Type B pancreatic cell (in vitro differentiated cells): ENCODE measurements around the gene CLN5. TPM values are rescaled to one million over a fixed set of nuclear protein-coding genes. Genes with fewer than 3 reads are reported as not detected.
A peak's percentile ranks its signal among the peaks of the same experiment; 100 is the strongest.

ENCODE experiments used
- DNase-seq: peaks from one replicate; pipeline ENCODE4 v3.0.0; 2021; ENCODE audit warnings: mixed read lengths; ENCODE audit not compliant: unreplicated experiment; ENCODE audit errors: extremely low spot score
- H3K27ac Mint-ChIP-seq: 2 replicates; pipeline ENCODE4 v1.8.0; 2021; ENCODE audit warnings: mild to moderate bottlenecking, mixed read lengths
- H3K27me3 Mint-ChIP-seq: 2 replicates; pipeline ENCODE4 v1.8.0; 2021; ENCODE audit warnings: mixed read lengths
- H3K36me3 Mint-ChIP-seq: 2 replicates; pipeline ENCODE4 v1.8.0; 2021; ENCODE audit warnings: mixed read lengths
- H3K4me1 Mint-ChIP-seq: one replicate; pipeline ENCODE4 v1.8.0; 2021; ENCODE audit warnings: mixed read lengths; ENCODE audit not compliant: unreplicated experiment
- H3K4me3 Mint-ChIP-seq: 2 replicates; pipeline ENCODE4 v1.8.0; 2021; ENCODE audit warnings: mild to moderate bottlenecking, mixed read lengths
- H3K9me3 Mint-ChIP-seq: 2 replicates; pipeline ENCODE4 v1.8.0; 2021; ENCODE audit warnings: mixed read lengths
- CTCF ChIP-seq: fragments of 200-600 bp; sonication (generic); conservative IDR thresholded peaks from 2 replicates; pipeline ENCODE4 v1.5.0; 2021; ENCODE audit warnings: antibody characterized with exemption, mild to moderate bottlenecking
- total RNA-seq: library from RNA; stranded (reverse); gene quantifications from 2 replicates; pipeline ENCODE4 v1.2.1, GENCODE V29; 2021; ENCODE audit warnings: low replicate concordance

Gene CLN5
- total RNA-seq, 1 donor from 2014 or later, result 25.6 TPM

- peaks cover 9% of the 10 kb centered on the region for H3K27me3 Mint-ChIP-seq
- no peak for TF ChIP-seq CTCF
These were observed 19.7 kb upstream of the CLN5 start for GRCh38 chr13:76971851-76972829.

GRCh38 chr13:76973920-76974617 is 17.8 kb upstream of the CLN5 start:
- H3K4me3 Mint-ChIP-seq, result no peak overlapping the region
- no peaks in the 10 kb centered on the region for H3K36me3 Mint-ChIP-seq
- TF ChIP-seq CTCF, result no peak
- H3K9me3 Mint-ChIP-seq, result peaks cover 5% of the 10 kb centered on the region
- no peak for DNase-seq
- H3K27me3 Mint-ChIP-seq, result peaks cover 12% of the 10 kb centered on the region
- no peak overlapping the region for H3K27ac Mint-ChIP-seq
- H3K4me1 Mint-ChIP-seq, result peaks cover 38% of the 10 kb centered on the region

More at GRCh38 chr13:76971851-76972829, 19.7 kb upstream of the CLN5 start:
- Mint-ChIP-seq H3K27ac (peak overlapping the region; percentile 26), H3K4me3 (no peak overlapping the region), H3K36me3 (no peaks in the 10 kb centered on the region), H3K4me1 (peaks cover 34% of the 10 kb centered on the region), H3K9me3 (peaks cover 5% of the 10 kb centered on the region)
- no peak for DNase-seq

- Mint-ChIP-seq H3K27me3 (peaks cover 13% of the 10 kb centered on the region), H3K36me3 (no peaks in the 10 kb centered on the region), H3K9me3 (peaks cover 5% of the 10 kb centered on the region), H3K27ac (no peak overlapping the region), H3K4me3 (no peak overlapping the region), H3K4me1 (peaks cover 39% of the 10 kb centered on the region)
- DNase-seq, result no peak
- TF ChIP-seq CTCF, result no peak
These were observed 17.3 kb upstream of the CLN5 start for GRCh38 chr13:76974618-76974975.

- peak; percentile 19 for TF ChIP-seq CTCF
- peaks cover 39% of the 10 kb centered on the region for H3K4me1 Mint-ChIP-seq
- DNase-seq, result no peak
- H3K9me3 Mint-ChIP-seq, result peaks cover 5% of the 10 kb centered on the region
- H3K4me3 Mint-ChIP-seq, result no peak overlapping the region
- H3K27ac Mint-ChIP-seq, result peak overlapping the region; percentile 76
- H3K36me3 Mint-ChIP-seq, result no peaks in the 10 kb centered on the region
- peaks cover 16% of the 10 kb centered on the region for H3K27me3 Mint-ChIP-seq
These were observed 16.0 kb upstream of the CLN5 start for GRCh38 chr13:76975863-76976262.

GRCh38 chr13:76976490-76976889 is 15.4 kb upstream of the CLN5 start:
- Mint-ChIP-seq H3K27me3 (peaks cover 22% of the 10 kb centered on the region), H3K4me3 (peak overlapping the region; percentile 42), H3K27ac (peak overlapping the region; percentile 76), H3K36me3 (no peaks in the 10 kb centered on the region), H3K4me1 (peaks cover 39% of the 10 kb centered on the region), H3K9me3 (peaks cover 5% of the 10 kb centered on the region)
- DNase-seq, result no peak
- TF ChIP-seq CTCF, result no peak
